ENCODE data around the gene GBP1.
"Not testable (repeated sequence)": the region's sequence is repeated elsewhere in the genome, so short reads cannot be mapped to it uniquely, and the experiment has no call there.

GBP1 gene

DNA sequence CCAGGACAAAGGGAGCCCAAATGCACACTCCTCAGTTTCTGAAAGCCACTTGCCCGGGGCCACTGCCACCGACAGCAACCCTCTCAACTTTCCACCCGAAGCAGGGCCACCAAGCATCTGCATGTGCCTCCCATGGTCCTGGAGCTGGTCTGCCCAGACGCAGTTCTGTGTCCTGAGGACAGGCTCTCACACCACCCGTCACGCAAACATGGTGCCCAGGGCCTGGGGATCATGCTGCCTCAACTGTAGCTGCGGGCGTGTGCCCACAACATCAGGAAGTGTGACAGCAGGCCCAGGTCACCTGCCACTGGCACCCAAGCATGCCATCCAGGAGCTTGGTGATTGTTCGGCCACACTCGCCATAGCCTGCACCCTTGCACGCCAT is 14.4 kb downstream of the GBP1 start:
- no peak for DNase-seq

DNA sequence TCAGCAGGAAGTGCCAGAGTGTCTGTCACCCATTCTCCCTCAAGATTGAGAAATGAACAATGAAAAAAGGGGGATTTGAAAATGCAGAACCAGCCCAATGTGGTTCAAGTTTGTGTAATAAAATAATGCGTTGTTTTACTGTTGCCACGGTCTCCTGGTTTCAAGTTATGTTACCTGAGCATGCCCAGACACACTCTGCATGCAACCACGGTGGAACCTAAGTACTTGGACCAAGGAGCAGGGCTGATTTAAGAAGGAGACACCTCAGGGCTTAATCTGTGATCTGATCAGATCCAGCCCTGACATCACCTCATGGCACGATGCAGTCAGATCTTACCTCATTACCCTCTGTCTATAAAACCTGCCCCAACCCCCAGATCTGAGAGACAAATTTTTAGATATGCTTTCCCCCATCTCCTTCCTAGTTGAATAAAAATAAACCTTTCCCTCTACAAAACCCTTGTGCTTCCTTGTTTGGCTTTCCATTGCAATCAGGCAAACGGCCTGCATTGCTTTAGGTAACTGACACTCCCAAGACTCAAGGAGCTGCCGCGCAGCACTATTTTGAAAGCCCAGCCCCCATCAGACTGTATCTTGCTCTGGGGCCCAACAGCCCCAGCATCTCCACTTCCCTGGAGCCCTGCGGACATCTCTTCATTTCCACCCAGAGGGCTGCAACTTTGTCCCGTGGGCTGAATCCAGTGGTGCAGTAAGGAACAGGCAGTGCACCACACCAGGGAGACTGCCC is 14.9 kb downstream of the GBP1 start:
- not testable (repeated sequence) for DNase-seq

DNA sequence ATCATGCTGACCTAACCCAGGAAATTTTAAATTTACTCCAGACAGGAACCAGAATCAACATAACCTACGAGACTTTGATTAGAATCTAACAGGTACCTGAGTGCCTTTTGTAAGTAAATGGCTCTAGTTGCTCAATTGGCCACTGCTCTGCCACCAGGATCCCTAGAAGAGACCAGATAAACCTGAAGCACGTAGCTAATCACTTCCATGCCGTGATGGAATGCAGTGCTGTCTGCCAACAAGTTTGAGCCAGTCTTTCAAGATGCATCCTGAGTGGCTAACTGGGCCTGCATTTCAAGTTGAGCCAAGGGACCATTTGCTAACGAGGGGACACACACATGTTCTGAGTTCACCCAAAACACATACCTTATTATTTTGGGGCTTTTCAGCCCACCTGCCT is 15.8 kb downstream of the GBP1 start:
- DNase-seq, result not testable (repeated sequence)

DNA sequence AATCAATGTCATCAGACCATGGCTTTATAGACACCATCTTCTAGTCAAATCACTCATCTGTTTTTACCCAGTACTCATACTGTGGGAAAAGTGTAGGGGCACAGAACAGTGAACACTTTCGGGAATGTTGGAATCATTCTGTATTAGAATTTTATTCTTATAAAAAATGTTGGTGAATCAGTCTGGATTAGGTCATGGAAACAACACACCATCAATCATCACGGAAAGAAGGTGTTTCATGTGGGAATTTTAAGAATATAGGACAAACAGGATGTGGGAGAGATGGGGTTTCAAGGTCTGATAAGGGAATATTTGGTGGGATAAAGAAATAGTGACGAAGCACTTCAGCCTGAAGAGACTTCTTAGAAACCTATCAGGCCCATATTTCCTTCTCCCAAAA is 17.3 kb downstream of the GBP1 start:
- no peak for DNase-seq

DNA sequence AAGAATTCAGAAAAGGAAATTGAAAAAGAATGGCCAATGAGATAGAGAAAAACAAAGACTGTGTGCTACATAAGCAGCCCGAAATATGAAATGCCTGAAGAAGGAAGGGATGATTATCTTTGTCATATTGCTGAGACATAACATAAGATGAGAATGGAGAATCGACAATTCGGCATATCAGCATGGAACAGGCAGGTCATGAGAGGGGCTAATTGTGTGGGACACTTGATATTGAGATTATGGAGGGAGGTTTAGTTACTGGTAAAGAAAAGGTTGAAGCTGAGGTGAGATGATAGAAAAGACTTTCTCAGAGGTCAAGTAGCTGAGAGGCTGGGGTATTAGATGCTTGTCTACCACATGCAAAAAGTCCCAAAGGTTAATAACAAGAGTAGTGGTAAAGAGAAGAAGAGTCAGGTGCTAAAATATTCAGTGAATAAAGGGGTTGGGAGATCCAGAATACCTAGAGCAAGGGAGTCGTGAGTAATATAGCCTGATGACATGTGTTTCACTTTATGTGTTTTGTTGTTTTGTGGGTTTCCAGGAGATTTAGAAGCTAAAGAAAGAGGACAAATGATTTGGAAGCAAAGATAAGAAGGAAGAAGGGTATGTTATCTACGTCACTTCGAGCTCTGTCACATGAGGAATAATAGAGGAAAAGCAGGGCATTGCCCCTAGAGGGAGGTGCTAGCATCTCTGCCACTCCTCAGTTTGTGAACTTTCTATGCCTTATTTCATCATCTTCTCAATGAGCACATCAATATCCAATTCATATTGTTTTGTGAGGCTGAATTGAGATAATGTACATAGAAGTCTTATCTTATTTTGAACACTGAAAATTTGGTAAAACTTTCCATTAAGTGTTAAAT is 18.5 kb downstream of the GBP1 start:
- DNase-seq, result not testable (repeated sequence)

DNA sequence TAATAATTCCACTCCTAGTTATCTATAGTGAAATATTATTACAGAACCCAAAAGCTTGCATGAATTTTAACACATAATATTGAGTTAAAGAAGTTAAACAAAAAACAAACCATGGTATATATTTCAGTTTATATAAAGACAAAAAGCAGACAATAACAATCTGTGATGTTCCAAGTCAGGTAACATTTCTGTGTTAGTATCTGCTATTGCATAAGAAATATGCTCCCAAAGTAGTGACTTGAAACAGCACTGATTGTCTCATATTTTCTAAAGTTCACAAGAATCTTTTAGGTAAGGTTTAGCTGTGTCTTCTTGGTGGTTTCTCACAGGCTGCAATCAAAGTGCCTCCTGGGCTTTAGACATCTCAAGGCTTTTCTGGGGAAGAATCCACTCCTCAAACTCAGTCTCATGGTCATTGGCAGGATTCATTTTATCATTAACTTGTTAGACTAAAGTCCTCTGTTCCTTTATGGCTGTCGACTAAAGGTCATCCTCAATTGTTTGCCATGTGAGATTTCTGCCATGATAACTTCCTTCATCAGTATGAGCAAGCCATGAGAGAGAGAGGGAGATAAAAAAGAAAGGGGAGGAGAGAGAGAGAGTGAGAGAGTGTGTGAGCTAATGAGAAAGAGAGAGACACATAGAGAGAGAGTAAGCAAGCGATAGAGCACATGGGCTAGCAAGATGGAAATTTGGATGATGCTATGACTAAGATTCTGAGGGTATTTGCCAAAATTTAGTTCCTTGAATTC is 19.9 kb downstream of the GBP1 start:
- DNase-seq, result no peak

DNA sequence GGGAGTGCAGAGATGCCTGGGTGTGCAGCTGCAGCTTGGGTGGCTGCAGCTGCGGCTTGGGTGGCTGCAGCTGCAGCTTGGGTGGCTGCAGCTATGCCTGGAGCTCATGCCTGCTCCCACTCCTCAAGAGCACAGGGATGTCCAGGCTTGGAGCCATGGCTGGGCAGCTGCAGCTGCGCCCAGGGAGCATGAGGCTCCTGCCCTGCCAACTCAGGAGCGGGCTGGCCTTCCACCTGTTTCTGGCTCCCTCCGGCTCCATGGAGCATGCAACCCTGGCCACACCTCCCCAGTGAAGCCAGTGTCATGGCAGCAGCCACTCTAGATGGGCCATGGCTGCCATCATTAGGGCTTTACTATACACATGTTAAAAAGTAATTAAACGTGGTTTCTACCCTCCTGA is 21.1 kb downstream of the GBP1 start:
- DNase-seq, result no peak

DNA sequence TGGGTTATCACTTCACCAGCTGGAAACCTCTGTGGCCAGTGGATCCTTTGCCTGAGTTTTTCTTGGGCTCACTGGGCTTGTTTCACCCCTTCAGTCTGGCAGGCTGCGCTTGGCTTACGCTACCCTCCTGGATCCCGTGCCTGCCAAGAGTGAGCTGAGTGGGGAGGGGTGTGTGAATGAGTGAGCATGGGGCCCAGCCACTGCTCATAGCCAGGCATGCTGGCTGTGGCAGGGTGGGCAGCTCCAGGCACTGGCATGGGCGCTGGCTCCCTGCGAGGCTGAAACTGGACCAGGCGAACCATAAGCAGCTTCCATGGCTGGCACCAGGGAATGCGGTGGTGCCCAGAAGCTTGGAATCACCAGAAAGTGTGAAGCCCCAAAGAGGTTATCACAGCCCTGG is 22.5 kb downstream of the GBP1 start:
- DNase-seq, result no peak

DNA sequence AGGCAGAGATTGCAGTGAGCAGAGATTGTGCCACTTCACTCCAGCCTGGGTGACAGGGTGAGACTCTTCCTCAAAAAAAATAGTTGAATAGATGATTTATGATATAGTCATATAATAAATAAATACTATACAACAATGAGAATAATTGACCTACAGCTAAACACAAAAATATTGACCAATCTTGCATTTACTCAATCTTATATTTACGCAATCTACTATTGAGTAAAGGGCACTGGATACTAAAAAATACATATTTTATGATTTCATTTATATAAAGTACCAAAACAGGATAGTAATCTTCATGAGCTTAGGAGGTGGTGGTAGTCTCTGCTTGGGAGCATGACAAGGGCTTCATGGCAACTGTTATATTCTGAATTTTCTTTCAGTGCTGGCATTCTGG is 23.3 kb downstream of the GBP1 start:
- DNase-seq, result no peak

DNA sequence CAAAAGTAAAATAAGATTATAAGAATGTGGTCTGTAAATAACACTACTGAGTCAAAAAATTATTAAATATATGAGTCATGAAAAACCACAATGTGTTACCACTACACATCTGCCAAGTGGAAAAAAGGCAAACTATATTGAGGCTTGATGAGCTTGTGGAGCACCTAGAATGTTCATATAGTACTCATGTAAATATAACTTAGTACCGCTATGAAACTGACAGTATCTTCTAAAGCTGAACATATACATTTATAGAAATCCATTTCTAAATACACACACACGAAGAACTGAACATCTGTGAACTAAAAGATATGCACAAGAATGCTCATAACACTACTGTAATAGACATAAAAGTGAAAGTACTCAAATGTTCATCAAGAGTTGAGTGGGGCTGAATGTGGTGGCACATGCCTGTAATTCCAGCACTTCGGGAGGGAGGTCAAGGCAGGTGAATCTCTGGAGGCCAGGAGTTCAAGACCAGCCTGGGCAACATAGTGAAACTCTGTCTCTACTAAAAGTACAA is 23.8 kb downstream of the GBP1 start:
- no peak for DNase-seq

DNA sequence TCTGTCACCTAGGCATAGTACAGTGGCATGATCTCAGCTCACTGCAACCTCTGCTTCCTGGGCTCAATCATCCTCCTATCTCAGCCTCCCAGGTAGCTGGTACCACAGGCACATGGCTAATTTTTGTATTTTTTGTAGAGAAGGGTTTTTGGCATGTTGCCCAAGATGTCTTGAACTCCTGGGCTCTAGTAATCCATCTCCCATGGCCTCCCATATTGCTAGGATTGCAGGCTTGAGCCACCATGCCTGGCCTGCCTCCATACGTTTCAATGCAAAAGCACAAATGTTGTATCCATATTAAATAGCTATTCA is 24.7 kb downstream of the GBP1 start:
- DNase-seq, result no peak

DNA sequence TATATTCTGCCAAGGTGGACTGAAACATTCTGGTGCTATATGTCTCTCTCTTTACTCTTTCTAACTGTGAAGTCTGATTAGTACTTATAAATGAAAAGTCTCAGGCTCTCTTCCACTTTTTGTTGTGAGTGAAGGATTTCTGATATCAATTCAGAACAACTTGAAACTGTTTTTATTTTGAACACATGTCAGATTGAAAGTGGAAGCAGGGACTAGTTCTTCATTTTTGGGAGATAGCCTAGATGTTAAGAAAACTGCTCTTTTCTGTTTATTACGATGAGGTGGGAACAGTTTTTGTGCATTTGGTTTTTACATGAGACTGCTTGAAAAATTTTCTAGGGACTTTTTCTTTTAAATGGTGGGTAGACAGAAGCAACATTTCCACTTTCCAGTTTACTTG is 27.8 kb downstream of the GBP1 start:
- no peak for DNase-seq

DNA sequence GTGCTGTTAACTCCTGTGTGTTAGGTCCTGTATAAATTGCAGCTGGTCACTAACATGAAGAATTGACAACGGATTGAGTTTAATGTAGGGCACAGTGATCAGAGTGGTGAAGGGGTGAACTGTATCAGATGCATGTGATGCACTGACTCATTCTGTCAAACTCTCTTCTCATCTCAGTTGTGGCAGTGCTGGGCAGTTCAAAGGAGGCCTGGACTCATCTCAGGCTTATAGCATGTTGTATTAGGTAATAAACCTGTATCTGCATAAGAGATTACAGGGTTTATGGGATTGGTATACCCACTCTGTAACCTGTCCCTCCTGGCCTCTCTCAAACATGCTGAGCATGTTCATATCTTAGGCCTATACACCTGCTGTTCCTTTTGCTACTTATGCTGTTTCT is 29.9 kb downstream of the GBP1 start:
- no peak for DNase-seq

DNA sequence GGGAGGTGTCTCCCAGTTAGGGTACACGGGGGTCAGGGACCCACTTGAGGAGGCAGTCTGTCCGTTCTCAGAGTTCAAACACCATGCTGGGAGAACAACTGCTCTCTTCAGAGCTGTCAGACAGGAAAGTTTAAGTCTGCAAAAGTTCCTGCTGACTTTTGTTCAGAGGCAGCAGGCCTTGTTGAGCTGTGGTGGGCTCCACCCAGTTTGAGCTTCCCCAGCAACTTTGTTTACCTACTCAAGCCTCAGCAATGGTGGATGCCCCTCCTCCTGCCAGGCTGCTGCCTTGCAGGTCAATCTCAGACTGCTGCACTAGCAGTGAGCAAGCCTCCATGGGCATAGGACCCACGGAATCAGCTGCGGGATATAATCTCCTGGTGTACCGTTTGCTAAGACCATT is 31.0 kb downstream of the GBP1 start:
- not testable (repeated sequence) for DNase-seq

DNA sequence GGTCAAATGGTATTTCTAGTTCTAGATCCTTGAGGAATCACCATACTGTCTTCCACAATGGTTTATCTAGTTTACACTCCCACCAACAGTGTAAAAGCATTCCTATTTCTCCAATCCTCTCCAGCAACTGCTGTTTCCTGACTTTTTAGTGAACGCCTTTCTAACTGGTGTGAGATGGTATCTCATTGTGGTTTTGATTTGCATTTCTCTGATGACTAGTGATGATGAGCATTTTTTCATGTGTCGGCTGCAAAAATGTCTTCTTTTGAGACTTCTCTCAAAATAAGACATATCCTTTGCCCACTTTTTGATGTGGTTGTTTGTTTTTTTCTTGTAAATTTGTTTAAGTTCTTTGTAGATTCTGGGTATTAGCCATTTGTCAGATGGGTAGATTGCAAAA is 36.0 kb downstream of the GBP1 start:
- not testable (repeated sequence) for DNase-seq

DNA sequence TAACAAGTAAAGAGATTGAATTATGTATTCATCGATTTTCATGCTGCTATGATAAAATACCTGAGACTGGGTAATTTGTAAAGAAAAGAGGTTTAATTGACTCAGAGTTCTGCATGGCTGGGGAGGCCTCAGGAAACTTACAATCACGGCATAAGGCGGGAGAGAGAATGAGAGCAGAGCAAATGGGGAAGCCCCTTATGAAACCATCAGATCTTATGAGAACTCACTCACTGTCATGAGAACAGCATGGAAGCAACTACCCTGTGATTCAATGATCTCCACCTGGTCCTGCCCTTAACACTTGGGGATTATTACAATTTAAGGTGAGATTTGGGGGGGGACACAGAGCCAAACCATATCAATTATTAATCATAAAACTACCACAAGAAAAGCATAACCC is 39.1 kb downstream of the GBP1 start:
- DNase-seq, result no peak

DNA sequence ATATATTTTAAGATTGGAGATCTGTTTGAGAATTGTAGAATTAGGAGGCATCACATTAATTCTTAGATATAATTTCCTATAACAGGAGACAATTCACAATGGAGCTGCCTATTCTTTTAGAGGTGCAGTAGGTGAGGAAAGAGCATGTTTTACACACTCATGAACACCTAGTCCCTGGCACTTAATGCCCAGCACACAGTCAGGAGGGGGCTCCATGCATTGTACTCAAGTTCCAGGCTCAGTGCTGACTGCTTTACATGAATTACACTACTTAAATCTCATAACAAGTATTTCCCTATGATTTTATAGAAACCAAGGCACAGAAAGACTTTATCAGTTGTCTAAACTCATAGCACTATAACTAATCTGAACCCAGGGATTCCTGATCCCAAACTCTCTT is 42.0 kb downstream of the GBP1 start:
- DNase-seq, result no peak

DNA sequence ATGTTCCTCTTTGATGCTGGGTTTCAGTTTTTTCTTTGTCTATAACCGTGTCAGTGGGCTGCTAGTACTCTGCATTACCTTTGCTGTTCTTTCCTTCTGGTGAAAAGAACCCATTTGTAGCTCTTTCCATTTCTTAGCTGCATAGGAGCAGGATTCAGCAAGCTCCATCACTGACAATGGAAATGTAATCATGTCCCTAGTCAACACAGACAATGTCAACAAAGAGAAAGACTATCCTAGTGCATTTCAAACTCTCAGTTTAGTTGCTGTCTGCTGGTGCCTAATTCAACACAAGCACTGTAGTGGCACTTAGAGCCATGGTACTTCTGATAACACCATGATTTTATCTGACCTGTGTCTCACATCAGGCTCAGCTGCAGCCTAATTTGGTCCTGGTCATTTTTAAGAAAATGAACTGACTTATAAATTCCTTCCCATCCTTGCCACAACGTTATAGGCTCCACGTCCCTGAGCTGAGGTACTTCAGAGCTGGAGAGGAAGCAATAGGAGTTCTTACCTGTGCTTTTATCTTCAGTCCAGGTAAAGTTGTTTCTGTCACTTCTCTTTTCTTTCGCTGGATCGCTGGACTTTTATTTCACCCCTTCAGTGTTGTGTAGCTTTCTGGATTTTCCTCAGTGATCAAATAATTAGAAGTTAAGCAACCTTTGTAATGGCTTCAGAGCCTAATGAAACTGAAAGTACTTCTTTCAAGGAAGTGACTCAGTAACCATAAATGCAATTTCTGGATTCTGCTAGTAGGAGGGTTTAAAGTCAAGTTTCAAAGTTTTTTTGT is 42.6 kb downstream of the GBP1 start, which contains the start of gene GBP3:
Gene GBP3, minus strand, starts transcription at position 700 of the 793 bp plus-strand sequence. CDS start 2,145 bp downstream, outside the sequence.
- no peak for DNase-seq

DNA sequence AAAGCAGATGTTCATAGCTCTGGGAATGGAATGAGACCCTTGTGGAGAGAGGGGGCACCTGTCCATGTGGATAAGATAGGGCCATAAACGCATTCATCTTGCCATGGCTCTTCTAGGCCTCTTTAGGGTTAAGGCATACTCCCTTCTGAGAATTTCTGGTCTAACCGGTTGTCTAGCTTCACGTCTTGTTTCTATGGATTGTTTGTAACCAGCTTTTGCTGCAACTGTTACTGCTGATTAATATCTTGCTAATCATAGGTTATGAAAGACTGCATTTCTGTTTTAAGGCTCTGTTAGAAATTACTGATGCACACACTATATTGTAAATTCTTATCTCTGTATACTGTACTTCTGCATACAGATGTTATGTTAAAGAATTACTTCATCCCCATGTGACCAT is 46.7 kb downstream of the GBP1 start:
- DNase-seq, result not testable (repeated sequence)

DNA sequence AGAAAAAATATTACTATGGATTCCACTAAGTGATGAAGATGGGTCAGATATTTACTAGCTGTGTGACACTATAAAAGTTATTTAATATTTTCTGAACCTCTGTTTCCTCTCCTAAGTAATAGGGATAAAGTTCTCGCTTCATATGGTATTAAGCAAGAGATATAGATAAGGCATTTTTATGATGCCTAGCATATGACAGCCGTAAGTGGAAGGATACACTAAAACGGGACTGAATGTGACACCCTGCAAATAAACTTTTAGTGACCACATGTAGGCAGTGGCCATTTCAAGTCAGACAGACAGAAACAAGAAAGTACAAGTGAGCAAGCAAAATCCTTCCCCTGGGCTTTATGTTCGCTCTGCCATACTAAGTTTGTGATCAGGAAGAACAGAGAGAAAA is 56.5 kb downstream of the GBP1 start:
- no peak for DNase-seq

DNA sequence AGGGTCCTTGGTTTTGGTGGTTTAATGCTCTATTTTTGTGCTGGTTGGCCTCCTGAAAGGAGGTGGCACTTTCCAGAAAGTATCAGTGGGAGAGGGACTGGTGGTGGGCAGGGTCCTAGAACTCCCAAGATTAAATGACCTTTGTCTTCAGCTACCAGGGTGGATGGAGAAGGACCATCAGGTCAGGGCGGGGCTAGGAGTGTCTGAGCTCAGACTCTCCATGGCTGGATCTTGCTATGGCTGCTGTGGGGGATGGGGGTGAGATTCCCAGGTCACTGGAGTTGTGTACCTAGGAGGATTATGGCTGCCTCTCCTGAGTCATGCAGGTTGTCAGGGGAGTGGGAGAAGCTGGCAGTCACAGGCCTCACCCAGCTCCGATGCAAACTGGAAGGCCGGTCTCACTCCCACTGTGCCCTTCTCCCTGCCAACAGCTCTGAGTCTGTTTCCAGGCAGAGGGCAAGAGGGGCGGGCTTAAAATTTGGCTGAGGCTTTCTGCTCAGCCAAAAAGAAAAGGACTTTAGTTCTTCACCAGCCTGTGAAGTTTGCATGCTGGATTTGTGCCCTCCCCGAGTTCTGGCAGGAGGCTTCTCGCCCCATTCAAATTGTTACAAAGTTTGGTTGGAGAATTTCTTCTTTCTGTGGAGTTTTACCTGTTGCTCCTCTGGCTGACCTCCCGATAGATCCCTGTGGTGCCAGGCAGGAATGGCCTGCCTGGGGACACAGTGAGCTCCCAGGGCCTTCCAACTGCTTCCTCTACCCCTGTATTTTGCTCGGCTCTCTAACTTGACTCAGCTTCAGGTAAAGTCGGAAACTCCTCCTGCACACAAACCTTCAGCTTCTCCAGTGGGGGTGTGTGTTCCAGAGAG is 59.5 kb downstream of the GBP1 start:
- DNase-seq, result no peak

Data from activated CD4-positive, CD25-positive, alpha-beta regulatory T cell treated with anti-CD3 and anti-CD28 coated beads, Interleukin-2, amount 50 U/mL, for 72 hours (primary cell).